ENCODE results near the gene CHAD. TPM values are rescaled to one million over a fixed set of nuclear protein-coding genes. Genes with fewer than 3 reads are reported as not detected.

CHAD gene
- 3.5 and 3.9 TPM in 2 replicates for total RNA-seq
- total RNA-seq (2013): 1.2 TPM
- 1.4 and 4.4 TPM in 2 replicates for polyA plus RNA-seq
- polyA minus RNA-seq: 2.3 and 2.4 TPM in 2 replicates

- Histone ChIP-seq H3K27me3 (replicated peaks in 1 of 4; ENCODE audit: control extremely low read depth in 1 of 4, control insufficient read depth in 3 of 4, insufficient read depth in 4 of 4, low read length in 3 of 4) (peaks cover 0 to 29% (median 10%) of the 10 kb centered on the region in 4 experiments), H3K36me3 (replicated peaks in 1 of 2; ENCODE audit: control extremely low read depth in 1 of 2, control insufficient read depth in 1 of 2, extremely low read depth in 1 of 2, insufficient read depth in 2 of 2, low read length in 1 of 2) (peaks cover 0 to 2% of the 10 kb centered on the region in 2 experiments), H3K4me1 (ENCODE audit: control insufficient read depth in 2 of 2, insufficient read depth in 2 of 2, low read length in 2 of 2) (peaks cover 14 to 43% of the 10 kb centered on the region in 2 donors), H3K4me2 (replicated peaks; ENCODE audit: low read depth, low read length, poor library complexity, severe bottlenecking) (peak within 1 kb of the TSS; percentile 74), H3K9ac (ENCODE audit: low read length) (peak within 1 kb of the TSS; percentile 49), H3K9me3 (ENCODE audit: control extremely low read depth in 1 of 3, control insufficient read depth in 2 of 3, insufficient read depth in 1 of 3, low read length in 2 of 3) (peaks cover 0 to 23% (median 0%) of the 10 kb centered on the region in 3 donors), H2AFZ (ENCODE audit: insufficient read depth, low read depth, low read length, poor library complexity, severe bottlenecking) (no peak within 1 kb of the TSS), H3K27ac (ENCODE audit: low read length in 2 of 2) (no peak within 1 kb of the TSS), H3K79me2 (ENCODE audit: control insufficient read depth, insufficient read depth, low read length) (no peaks in the 10 kb centered on the region), H3K4me3 (ENCODE audit: control extremely low read depth in 1 of 5, extremely low read depth in 1 of 5, insufficient read depth in 1 of 5, low read depth in 2 of 5, low read length in 4 of 5) (peak within 1 kb of the TSS in 4 of 5 experiments; percentile 23 to 59 (median 38)), H4K20me1 (ENCODE audit: control insufficient read depth, insufficient read depth, low read length, poor library complexity, severe bottlenecking) (no peaks in the 10 kb centered on the region)
- ATAC-seq (ENCODE audit: low read depth): peak; percentile 56
- Mint-ChIP-seq H3K27me3 (peaks cover 5% of the 10 kb centered on the region), H3K9me3 (ENCODE audit: insufficient read depth) (no peaks in the 10 kb centered on the region), H3K27ac (peak within 1 kb of the TSS; percentile 50), H3K4me3 (peak within 1 kb of the TSS; percentile 77), H3K4me1 (peaks cover 45% of the 10 kb centered on the region)
- DNase-seq: peak; percentile 37
- TF ChIP-seq EZH2 (IDR thresholded peaks at IDR 0.05; ENCODE audit: borderline replicate concordance, insufficient read depth, low read depth, low read length, poor library complexity, severe bottlenecking): no peak
- TF ChIP-seq CTCF (IDR thresholded peaks at IDR 0.05): no peak
- intact Hi-C loops (cut with micrococcal nuclease): no loop called here
- ChIA-PET CTCF (interaction anchor here (0.7 to 3.2 kb wide), 4 partner anchors 10 to 71 kb away, joined by 3 to 13 read pairs (median 3); partner anchors contain the start of genes LRRC59 and RSAD1), POLR2A (interaction anchor here (1.2 kb wide), 1 partner anchor 10 kb away, joined by 3 read pairs; the partner anchor contains the start of gene RSAD1)
- WGBS (ENCODE audit: insufficient coverage): 35% methylated on average over 69 of the region's 71 CpGs
These were observed at the start of gene CHAD for GRCh38 chr17:50468304-50469207. TSS of gene CHAD (minus strand) at chr17:50468880. CDS start at chr17:50468813, 67 bp downstream.
